Measurements from ENCODE around the gene COX20. TPM values are rescaled to one million over a fixed set of nuclear protein-coding genes. Genes with fewer than 3 reads are reported as not detected.

COX20 gene
- total RNA-seq, 1 experiment from 2014 or later = 55.0 TPM

DNA sequence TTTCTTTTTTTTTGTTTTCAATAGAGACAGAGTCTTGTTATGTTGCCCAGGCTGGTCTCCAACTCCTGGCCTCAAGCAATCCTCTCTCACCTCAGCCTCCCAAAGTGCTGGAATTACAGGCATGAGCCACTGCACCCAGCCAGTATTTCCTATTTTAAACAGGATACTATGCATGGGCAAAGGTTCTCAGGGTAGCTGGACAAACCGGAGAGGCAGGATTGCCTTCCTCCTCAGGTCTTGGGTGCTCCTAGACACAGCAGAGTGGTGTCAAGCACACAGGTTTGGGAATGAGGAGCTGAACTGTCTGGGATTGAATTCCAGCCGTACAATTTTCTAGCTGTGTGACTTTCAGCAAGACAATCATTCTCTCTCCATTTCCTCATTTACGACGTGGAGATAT, 51.8 kb downstream of the COX20 start:
- no peaks in the 10 kb centered on the region for H3K27me3 ChIP-seq (ENCODE audit: control insufficient read depth, insufficient read depth, low read length)
- intact Hi-C loops (cut with micrococcal nuclease; ENCODE audit: unreplicated experiment) = no loop called here
- ChIA-PET POLR2A (no interaction called here), CTCF (no interaction called here)
- no peaks in the 10 kb centered on the region for H3K4me1 ChIP-seq (ENCODE audit: control insufficient read depth, insufficient read depth, low read length)
- no peak overlapping the region for H3K4me3 ChIP-seq (ENCODE audit: low read depth in 2 of 2, low read length in 2 of 2)
- in situ Hi-C loops (cut with HindIII; ENCODE audit: low pct_unique_long_range_greater_than_20kb, low sequenced_read_pairs) = no loop called here
- no peaks in the 10 kb centered on the region for H3K9me3 ChIP-seq (ENCODE audit: control insufficient read depth, insufficient read depth, low read depth, low read length)
- no peak overlapping the region for H3K27ac ChIP-seq (ENCODE audit: low read length)
- no peaks in the 10 kb centered on the region for H3K36me3 ChIP-seq (ENCODE audit: control insufficient read depth, insufficient read depth, low read length)
- BruUV-seq (replicated peaks) = no TSS peak
- TF ChIP-seq, protein P1, sequence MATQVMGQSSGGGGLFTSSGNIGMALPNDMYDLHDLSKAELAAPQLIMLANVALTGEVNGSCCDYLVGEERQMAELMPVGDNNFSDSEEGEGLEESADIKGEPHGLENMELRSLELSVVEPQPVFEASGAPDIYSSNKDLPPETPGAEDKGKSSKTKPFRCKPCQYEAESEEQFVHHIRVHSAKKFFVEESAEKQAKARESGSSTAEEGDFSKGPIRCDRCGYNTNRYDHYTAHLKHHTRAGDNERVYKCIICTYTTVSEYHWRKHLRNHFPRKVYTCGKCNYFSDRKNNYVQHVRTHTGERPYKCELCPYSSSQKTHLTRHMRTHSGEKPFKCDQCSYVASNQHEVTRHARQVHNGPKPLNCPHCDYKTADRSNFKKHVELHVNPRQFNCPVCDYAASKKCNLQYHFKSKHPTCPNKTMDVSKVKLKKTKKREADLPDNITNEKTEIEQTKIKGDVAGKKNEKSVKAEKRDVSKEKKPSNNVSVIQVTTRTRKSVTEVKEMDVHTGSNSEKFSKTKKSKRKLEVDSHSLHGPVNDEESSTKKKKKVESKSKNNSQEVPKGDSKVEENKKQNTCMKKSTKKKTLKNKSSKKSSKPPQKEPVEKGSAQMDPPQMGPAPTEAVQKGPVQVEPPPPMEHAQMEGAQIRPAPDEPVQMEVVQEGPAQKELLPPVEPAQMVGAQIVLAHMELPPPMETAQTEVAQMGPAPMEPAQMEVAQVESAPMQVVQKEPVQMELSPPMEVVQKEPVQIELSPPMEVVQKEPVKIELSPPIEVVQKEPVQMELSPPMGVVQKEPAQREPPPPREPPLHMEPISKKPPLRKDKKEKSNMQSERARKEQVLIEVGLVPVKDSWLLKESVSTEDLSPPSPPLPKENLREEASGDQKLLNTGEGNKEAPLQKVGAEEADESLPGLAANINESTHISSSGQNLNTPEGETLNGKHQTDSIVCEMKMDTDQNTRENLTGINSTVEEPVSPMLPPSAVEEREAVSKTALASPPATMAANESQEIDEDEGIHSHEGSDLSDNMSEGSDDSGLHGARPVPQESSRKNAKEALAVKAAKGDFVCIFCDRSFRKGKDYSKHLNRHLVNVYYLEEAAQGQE (IDR thresholded peaks at IDR 0.05; ENCODE audit: insufficient read depth in 1 of 2, low read depth in 2 of 2, low read length in 1 of 2) = no peak
- TF ChIP-seq SIN3A (IDR thresholded peaks at IDR 0.05; ENCODE audit: borderline replicate concordance, insufficient read depth, low read depth, low read length) = no peak
- ATAC-seq = no peak
- no peak for DNase-seq (ENCODE audit: low read depth, low spot score)

DNA sequence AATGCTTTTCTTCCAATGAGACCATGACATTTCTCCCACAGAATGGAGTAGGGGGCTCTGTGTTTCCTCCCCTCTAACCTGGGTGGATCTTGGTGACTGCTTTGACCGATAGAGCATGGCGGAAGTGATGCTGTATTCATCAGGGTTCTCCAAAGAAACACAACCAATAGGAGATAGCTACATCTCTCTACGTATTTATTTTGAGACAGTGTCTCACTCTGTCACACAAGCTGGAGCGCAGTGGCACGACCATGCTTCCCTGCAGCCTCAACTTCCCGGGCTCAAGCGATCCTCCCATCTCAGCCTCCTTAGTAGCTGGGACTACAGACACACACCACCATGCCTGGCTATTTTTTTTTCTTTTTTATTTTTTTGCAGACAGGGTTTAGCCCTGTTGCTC, 58.4 kb downstream of the COX20 start:
- ATAC-seq = no peak
- H3K36me3 ChIP-seq (ENCODE audit: control insufficient read depth, insufficient read depth, low read length) = no peaks in the 10 kb centered on the region
- DNase-seq (ENCODE audit: low read depth, low spot score) = no peak
- no peaks in the 10 kb centered on the region for H3K9me3 ChIP-seq (ENCODE audit: control insufficient read depth, insufficient read depth, low read depth, low read length)
- no TSS peak for BruUV-seq (replicated peaks)
- H3K4me1 ChIP-seq (ENCODE audit: control insufficient read depth, insufficient read depth, low read length) = no peaks in the 10 kb centered on the region
- no peak overlapping the region for H3K4me3 ChIP-seq (ENCODE audit: low read depth in 2 of 2, low read length in 2 of 2)
- POLR2A ChIA-PET = interaction anchor here (0.9 kb wide), 1 partner anchor 46 kb away, joined by 4 read pairs; no protein-coding TSS in a partner anchor
- no peak overlapping the region for H3K27ac ChIP-seq (ENCODE audit: low read length)
- intact Hi-C loops (cut with micrococcal nuclease; ENCODE audit: unreplicated experiment) (no loop called here), in situ Hi-C loops (cut with HindIII; ENCODE audit: low pct_unique_long_range_greater_than_20kb, low sequenced_read_pairs) (no loop called here)
- CTCF ChIA-PET = interaction anchor here (0.6 kb wide), 1 partner anchor 1567 kb away, joined by 9 read pairs; no protein-coding TSS in a partner anchor
- no peak for TF ChIP-seq POLR2AphosphoS5 (IDR thresholded peaks at IDR 0.05; ENCODE audit: low read depth, low read length)
- no peak for TF ChIP-seq SIN3A (IDR thresholded peaks at IDR 0.05; ENCODE audit: borderline replicate concordance, insufficient read depth, low read depth, low read length)
- TF ChIP-seq TCF7L2 (IDR thresholded peaks at IDR 0.05; ENCODE audit: low read depth, low read length) = no peak
- TF ChIP-seq, protein P2, sequence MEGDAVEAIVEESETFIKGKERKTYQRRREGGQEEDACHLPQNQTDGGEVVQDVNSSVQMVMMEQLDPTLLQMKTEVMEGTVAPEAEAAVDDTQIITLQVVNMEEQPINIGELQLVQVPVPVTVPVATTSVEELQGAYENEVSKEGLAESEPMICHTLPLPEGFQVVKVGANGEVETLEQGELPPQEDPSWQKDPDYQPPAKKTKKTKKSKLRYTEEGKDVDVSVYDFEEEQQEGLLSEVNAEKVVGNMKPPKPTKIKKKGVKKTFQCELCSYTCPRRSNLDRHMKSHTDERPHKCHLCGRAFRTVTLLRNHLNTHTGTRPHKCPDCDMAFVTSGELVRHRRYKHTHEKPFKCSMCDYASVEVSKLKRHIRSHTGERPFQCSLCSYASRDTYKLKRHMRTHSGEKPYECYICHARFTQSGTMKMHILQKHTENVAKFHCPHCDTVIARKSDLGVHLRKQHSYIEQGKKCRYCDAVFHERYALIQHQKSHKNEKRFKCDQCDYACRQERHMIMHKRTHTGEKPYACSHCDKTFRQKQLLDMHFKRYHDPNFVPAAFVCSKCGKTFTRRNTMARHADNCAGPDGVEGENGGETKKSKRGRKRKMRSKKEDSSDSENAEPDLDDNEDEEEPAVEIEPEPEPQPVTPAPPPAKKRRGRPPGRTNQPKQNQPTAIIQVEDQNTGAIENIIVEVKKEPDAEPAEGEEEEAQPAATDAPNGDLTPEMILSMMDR (IDR thresholded peaks at IDR 0.05) = no peak
- TF ChIP-seq, protein P1 (IDR thresholded peaks at IDR 0.05; ENCODE audit: insufficient read depth in 1 of 2, low read depth in 2 of 2, low read length in 1 of 2) = no peak
- H3K27me3 ChIP-seq (ENCODE audit: control insufficient read depth, insufficient read depth, low read length) = no peaks in the 10 kb centered on the region

Other genes starting within 250 kb of the COX20 start
- 53.9 TPM for gene DESI2, start 182.5 kb upstream of the COX20 start, total RNA-seq (2021; ENCODE audit: unreplicated experiment)
- 361 TPM for gene HNRNPU, start 28.9 kb downstream of the COX20 start, total RNA-seq (2021; ENCODE audit: unreplicated experiment)

Data from Panc1 (cell line).